A549 (cell line): ENCODE data around the gene S1PR2. TPM values are rescaled to one million over a fixed set of nuclear protein-coding genes. Genes with fewer than 3 reads are reported as not detected.
A peak's percentile ranks its signal among the peaks of the same experiment; 100 is the strongest.

Experiments
- ATAC-seq, 2 experiments: fragments of 200-7000 bp in 1 of 2; fragments of >200 bp in 1 of 2; cut with Nextera tagmentation in 1 of 2; cut with Tn5 transposase in 1 of 2; 3 replicates each; pipeline versions ENCODE4 v1.8.0 to v1.9.1; 2018 to 2020; ENCODE audit warnings: mild to moderate bottlenecking in 1 of 2, moderate library complexity in 1 of 2
- CTCF ChIA-PET: fragments of 300-600 bp; sonication (Branson Sonifier 250); formaldehyde crosslinking; extraction: SDS; loops from one replicate; lab custom pipeline; 2021; ENCODE audit warnings: antibody characterized with exemption, inconsistent platforms; lab: Yijun Ruan, JAX
- POLR2A ChIA-PET: fragments of 350-600 bp; formaldehyde crosslinking; extraction: SDS; loops from one replicate; lab custom pipeline; 2021; ENCODE audit warnings: antibody characterized with exemption, inconsistent platforms; lab: Yijun Ruan, JAX
- DNase-seq, 2 experiments: peaks; one replicate each; pipeline versions ENCODE4 v3.0.0 to v3.0.0-alpha.2; 2011 to 2016; ENCODE audit warnings: low read depth in 1 of 2, low spot score in 1 of 2
- FAIRE-seq: peaks from 2 replicates; lab custom pipeline; 2011; peaks lifted over from hg19 to GRCh38; lab: Jason Lieb, UNC
- H3K27ac ChIP-seq, 2 experiments: fragments of >200 bp; sonication (Bioruptor Twin); formaldehyde crosslinking; 3 replicates each; pipeline ENCODE4 v1.5.1; 2016 to 2017
- H3K4me1 ChIP-seq: fragments of >200 bp; sonication (Bioruptor Twin); formaldehyde crosslinking; 3 replicates; pipeline ENCODE4 v1.6.1; 2016
- H3K4me2 ChIP-seq: fragments of >200 bp; sonication (Bioruptor Twin); formaldehyde crosslinking; 3 replicates; pipeline ENCODE4 v1.6.1; 2016
- H3K4me3 ChIP-seq: fragments of >200 bp; sonication (Bioruptor Twin); formaldehyde crosslinking; 3 replicates; pipeline ENCODE4 v1.5.1; 2016
- H3K9me3 ChIP-seq: fragments of >200 bp; sonication (Bioruptor Twin); formaldehyde crosslinking; 3 replicates; pipeline ENCODE4 v1.6.1; 2016
- ATOH8 ChIP-seq: fragments of 250-450 bp; sonication (Bioruptor Pico); IDR thresholded peaks from 2 replicates; pipeline ENCODE4 v1.5.0; 2020; ENCODE audit warnings: low read depth, mild to moderate bottlenecking, moderate library complexity
- BCL3 ChIP-seq: fragments of >200 bp; sonication (Bioruptor Twin); formaldehyde crosslinking; IDR thresholded peaks from 3 replicates; pipeline ENCODE4 v1.6.1; 2016
- BHLHE40 ChIP-seq: IDR thresholded peaks from 2 replicates; pipeline ENCODE4 v1.6.1; 2012; ENCODE audit warnings: low read depth, low read length, inconsistent platforms
- CEBPB ChIP-seq, 2 experiments: fragments of >200 bp in 1 of 2; sonication (Bioruptor Twin) in 1 of 2; formaldehyde crosslinking in 1 of 2; IDR thresholded peaks; 2 replicates each; pipeline ENCODE4 v1.6.1; 2012 to 2016
- EHF ChIP-seq: fragments of 250-450 bp; sonication (Bioruptor Pico); IDR thresholded peaks from 2 replicates; pipeline ENCODE4 v1.5.0; 2020; ENCODE audit warnings: mild to moderate bottlenecking
- GATA3 ChIP-seq: IDR thresholded peaks from 2 replicates; pipeline ENCODE4 v1.6.1; 2012; ENCODE audit warnings: borderline replicate concordance
- HES2 ChIP-seq: fragments of >200 bp; sonication (Bioruptor Twin); formaldehyde crosslinking; IDR thresholded peaks from 2 replicates; pipeline ENCODE4 v1.6.1; 2016
- HEYL ChIP-seq: fragments of 250-450 bp; sonication (Bioruptor Pico); IDR thresholded peaks from 2 replicates; pipeline ENCODE4 v1.8.0; 2021; ENCODE audit warnings: mild to moderate bottlenecking, moderate library complexity
- HOXA7 ChIP-seq: fragments of 250-450 bp; sonication (Bioruptor Pico); IDR thresholded peaks from 2 replicates; pipeline ENCODE4 v1.5.0; 2020; ENCODE audit warnings: mild to moderate bottlenecking, moderate library complexity
- HOXB5 ChIP-seq: fragments of 250-450 bp; sonication (Bioruptor Pico); IDR thresholded peaks from 2 replicates; pipeline ENCODE4 v1.5.0; 2020; ENCODE audit warnings: mild to moderate bottlenecking, moderate library complexity
- JUN ChIP-seq, 2 experiments: fragments of >200 bp; sonication (Bioruptor Twin); formaldehyde crosslinking; IDR thresholded peaks; 2 replicates in 1 of 2; 3 replicates in 1 of 2; pipeline ENCODE4 v1.6.1; 2016 to 2017
- KDM1A ChIP-seq: fragments of 200-600 bp; sonication (generic); IDR thresholded peaks from 2 replicates; pipeline ENCODE4 v1.6.1; 2016; ENCODE audit warnings: low read depth, mild to moderate bottlenecking
- MYC ChIP-seq: IDR thresholded peaks from 2 replicates; pipeline ENCODE4 v1.6.1; 2012; ENCODE audit warnings: mild to moderate bottlenecking, inconsistent platforms, low read length, improper control_type of control experiment, borderline replicate concordance
- NPAS2 ChIP-seq: fragments of 250-450 bp; sonication (Bioruptor Pico); IDR thresholded peaks from 2 replicates; pipeline ENCODE4 v1.8.0; 2022; ENCODE audit warnings: mild to moderate bottlenecking, moderate library complexity, borderline replicate concordance
- NR3C1 ChIP-seq: fragments of >200 bp; sonication (Bioruptor Twin); formaldehyde crosslinking; IDR thresholded peaks from 3 replicates; pipeline ENCODE4 v1.6.1; 2017
- POLR2AphosphoS2 ChIP-seq: conservative IDR thresholded peaks from 2 replicates; pipeline ENCODE4 v1.6.1; 2012; ENCODE audit warnings: low read length, improper control_type of control experiment, inconsistent platforms
- TFCP2L1 ChIP-seq: fragments of 250-450 bp; sonication (Bioruptor Pico); IDR thresholded peaks from 2 replicates; pipeline ENCODE4 v1.5.0; 2021; ENCODE audit warnings: mild to moderate bottlenecking
- ZFP36 ChIP-seq: fragments of 450-650 bp; IDR thresholded peaks from 2 replicates; pipeline ENCODE4 v1.6.1; 2014; ENCODE audit warnings: borderline replicate concordance; ENCODE audit not compliant: partially characterized antibody
- WGBS: methylation state at CpG from one replicate; pipeline ENCODE4 v1.1.6; 2017; ENCODE audit errors: missing lambda C conversion rate; 5-methylcytosine and 5-hydroxymethylcytosine counted together
- polyA plus RNA-seq, 4 experiments: library from polyadenylated mRNA; depleted of rRNA in 3 of 4; stranded (reverse); fragments of >200 nt; fragmentation: RNase III in 1 of 4; extraction: RNeasy Plus Mini Kit Qiagen cat#74134 plus additional on column Dnase treatment in 1 of 4; gene quantifications; 2 replicates in 3 of 4; 3 replicates in 1 of 4; pipeline ENCODE4 v1.2.3, GENCODE V29; 2011 to 2017
- TF ChIP-seq, protein P1 (sequence below): IDR thresholded peaks from 2 replicates; pipeline ENCODE4 v1.6.1; 2012; ENCODE audit warnings: low read depth, borderline replicate concordance
- TF ChIP-seq, protein P2 (sequence below): fragments of 200-600 bp; sonication (generic); IDR thresholded peaks from 2 replicates; pipeline ENCODE4 v1.6.1; 2016; ENCODE audit warnings: antibody characterized with exemption, mild to moderate bottlenecking, moderate library complexity

Gene S1PR2
- polyA plus RNA-seq, 2 of the 4 experiments (the other 2 are of a cell fraction) = 0.72 to 0.87 TPM

DNA sequence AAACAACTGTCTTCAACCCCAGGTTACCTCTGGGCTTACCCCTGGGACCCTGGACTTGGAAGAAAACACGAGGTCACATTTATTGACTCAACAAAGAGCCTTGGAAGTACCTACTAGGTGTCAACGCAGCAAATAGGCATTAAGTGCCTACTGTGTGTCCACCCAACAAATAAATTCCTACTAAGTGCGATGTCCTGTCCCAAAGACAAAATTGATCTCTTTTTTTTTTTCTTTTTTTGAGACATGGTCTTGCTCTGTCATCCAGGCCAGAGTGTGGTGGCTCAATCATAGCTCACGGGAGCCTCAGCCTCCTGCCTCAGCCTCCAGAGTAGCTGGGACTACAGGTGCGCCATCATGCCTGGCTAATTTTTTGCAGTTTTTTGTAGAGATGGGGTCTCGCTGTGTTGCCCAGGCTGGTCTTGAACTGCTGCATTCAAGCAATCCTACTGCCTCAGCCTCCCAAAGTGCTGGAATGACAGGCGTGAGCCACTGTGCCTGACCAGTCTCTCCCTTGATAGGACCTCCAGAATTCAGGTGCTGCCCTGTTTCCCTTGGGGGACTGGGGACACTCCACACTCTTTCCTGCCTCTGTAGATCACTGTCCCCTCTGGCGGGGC, 589 bp upstream of the S1PR2 start:
- Histone ChIP-seq H3K4me3 (peak overlapping the region; percentile 95), H3K9me3 (no peaks in the 10 kb centered on the region), H3K27ac (peak overlapping the region; percentile 85 to 92), H3K4me2 (peak overlapping the region; percentile 99), H3K4me1 (peaks cover 5% of the 10 kb centered on the region; the same call in 1 of the 3 replicates)
- TF ChIP-seq ZFP36 (no peak), POLR2AphosphoS2 (no peak), BHLHE40 (no peak), HOXB5 (CRISPR knock-in tag) (no peak), BCL3 (no peak), KDM1A (no peak), NR3C1 (no peak), JUN (IDR thresholded peaks at IDR 0.05) (no peak), HOXA7 (CRISPR knock-in tag) (no peak), HEYL (CRISPR knock-in tag) (no peak), CEBPB (IDR thresholded peaks at IDR 0.05) (no peak), ATOH8 (CRISPR knock-in tag) (no peak), TFCP2L1 (CRISPR knock-in tag) (no peak), MYC (no peak), EHF (no peak), HES2 (no peak), NPAS2 (no peak), GATA3 (no peak)
- TF ChIP-seq, protein P1, sequence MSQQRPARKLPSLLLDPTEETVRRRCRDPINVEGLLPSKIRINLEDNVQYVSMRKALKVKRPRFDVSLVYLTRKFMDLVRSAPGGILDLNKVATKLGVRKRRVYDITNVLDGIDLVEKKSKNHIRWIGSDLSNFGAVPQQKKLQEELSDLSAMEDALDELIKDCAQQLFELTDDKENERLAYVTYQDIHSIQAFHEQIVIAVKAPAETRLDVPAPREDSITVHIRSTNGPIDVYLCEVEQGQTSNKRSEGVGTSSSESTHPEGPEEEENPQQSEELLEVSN = no peak
- TF ChIP-seq, protein P2, sequence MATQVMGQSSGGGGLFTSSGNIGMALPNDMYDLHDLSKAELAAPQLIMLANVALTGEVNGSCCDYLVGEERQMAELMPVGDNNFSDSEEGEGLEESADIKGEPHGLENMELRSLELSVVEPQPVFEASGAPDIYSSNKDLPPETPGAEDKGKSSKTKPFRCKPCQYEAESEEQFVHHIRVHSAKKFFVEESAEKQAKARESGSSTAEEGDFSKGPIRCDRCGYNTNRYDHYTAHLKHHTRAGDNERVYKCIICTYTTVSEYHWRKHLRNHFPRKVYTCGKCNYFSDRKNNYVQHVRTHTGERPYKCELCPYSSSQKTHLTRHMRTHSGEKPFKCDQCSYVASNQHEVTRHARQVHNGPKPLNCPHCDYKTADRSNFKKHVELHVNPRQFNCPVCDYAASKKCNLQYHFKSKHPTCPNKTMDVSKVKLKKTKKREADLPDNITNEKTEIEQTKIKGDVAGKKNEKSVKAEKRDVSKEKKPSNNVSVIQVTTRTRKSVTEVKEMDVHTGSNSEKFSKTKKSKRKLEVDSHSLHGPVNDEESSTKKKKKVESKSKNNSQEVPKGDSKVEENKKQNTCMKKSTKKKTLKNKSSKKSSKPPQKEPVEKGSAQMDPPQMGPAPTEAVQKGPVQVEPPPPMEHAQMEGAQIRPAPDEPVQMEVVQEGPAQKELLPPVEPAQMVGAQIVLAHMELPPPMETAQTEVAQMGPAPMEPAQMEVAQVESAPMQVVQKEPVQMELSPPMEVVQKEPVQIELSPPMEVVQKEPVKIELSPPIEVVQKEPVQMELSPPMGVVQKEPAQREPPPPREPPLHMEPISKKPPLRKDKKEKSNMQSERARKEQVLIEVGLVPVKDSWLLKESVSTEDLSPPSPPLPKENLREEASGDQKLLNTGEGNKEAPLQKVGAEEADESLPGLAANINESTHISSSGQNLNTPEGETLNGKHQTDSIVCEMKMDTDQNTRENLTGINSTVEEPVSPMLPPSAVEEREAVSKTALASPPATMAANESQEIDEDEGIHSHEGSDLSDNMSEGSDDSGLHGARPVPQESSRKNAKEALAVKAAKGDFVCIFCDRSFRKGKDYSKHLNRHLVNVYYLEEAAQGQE = no peak
- no peak for ATAC-seq
- DNase-seq = no peak
- POLR2A ChIA-PET = interaction anchor here (1.0 kb wide), 1 partner anchor 20 kb away, joined by 3 read pairs; no protein-coding TSS in a partner anchor
- no peak for FAIRE-seq
- 77% methylated on average over 8 of the region's 8 CpGs for WGBS
- CTCF ChIA-PET = interaction anchor here (1.0 kb wide), 1 partner anchor 44 kb away, joined by 3 read pairs; no protein-coding TSS in a partner anchor
